HepG2 (cell line): ENCODE results near the gene DNAJC21. TPM values are rescaled to one million over a fixed set of nuclear protein-coding genes. Genes with fewer than 3 reads are reported as not detected.
A peak's percentile ranks its signal among the peaks of the same experiment; 100 is the strongest.

Source experiments
- ELF1 ChIP-seq: sonication (generic); formaldehyde crosslinking; IDR thresholded peaks from 2 replicates; pipeline ENCODE4 v1.4.0; 2020; ENCODE audit warnings: missing genetic modification reagents
- GFI1 ChIP-seq: sonication (generic); formaldehyde crosslinking; IDR thresholded peaks from 2 replicates; pipeline ENCODE4 v1.5.0; 2020; ENCODE audit warnings: missing genetic modification reagents, mild to moderate bottlenecking, borderline replicate concordance
- HNRNPLL ChIP-seq: fragments of 200-400 bp; formaldehyde crosslinking; IDR thresholded peaks from 2 replicates; pipeline ENCODE4 v1.6.1; 2017; ENCODE audit warnings: mild to moderate bottlenecking, low read depth, low read length; ENCODE audit not compliant: poor library complexity, severe bottlenecking
- KLF9 ChIP-seq: IDR thresholded peaks from 2 replicates; pipeline ENCODE4 v1.6.1; 2016; ENCODE audit warnings: low read depth
- NFKBIZ ChIP-seq: IDR thresholded peaks from 2 replicates; pipeline ENCODE4 v1.6.1; 2018; ENCODE audit warnings: missing genetic modification reagents, missing compliant biosample characterization
- POLR2AphosphoS5 ChIP-seq: IDR thresholded peaks from 2 replicates; pipeline ENCODE4 v1.6.1; 2012; ENCODE audit warnings: low read depth, low read length
- RAD51 ChIP-seq: fragments of 450-650 bp; IDR thresholded peaks from 2 replicates; pipeline ENCODE4 v1.6.1; 2016; ENCODE audit warnings: borderline replicate concordance
- SATB2 ChIP-seq: sonication (generic); formaldehyde crosslinking; IDR thresholded peaks from 2 replicates; pipeline ENCODE4 v1.5.0; 2020; ENCODE audit warnings: missing genetic modification reagents
- SNAI1 ChIP-seq: sonication (generic); formaldehyde crosslinking; IDR thresholded peaks from 2 replicates; pipeline ENCODE4 v1.5.0; 2020; ENCODE audit warnings: mild to moderate bottlenecking, missing genetic modification reagents, borderline replicate concordance
- SP5 ChIP-seq: IDR thresholded peaks from 2 replicates; pipeline ENCODE4 v1.6.1; 2016; ENCODE audit warnings: low read depth, borderline replicate concordance
- SRSF1 ChIP-seq: fragments of 200-400 bp; formaldehyde crosslinking; optimal IDR thresholded peaks from 2 replicates; pipeline ENCODE3; 2017; ENCODE audit warnings: mild to moderate bottlenecking, low read depth, low read length, moderate library complexity
- TARDBP ChIP-seq: sonication (generic); formaldehyde crosslinking; IDR thresholded peaks from 2 replicates; pipeline ENCODE4 v1.8.0; 2022; ENCODE audit warnings: mild to moderate bottlenecking, missing genetic modification reagents
- TBL1XR1 ChIP-seq: fragments of 150-350 bp; IDR thresholded peaks from 2 replicates; pipeline ENCODE4 v1.6.1; 2014; ENCODE audit warnings: borderline replicate concordance, low read length; ENCODE audit not compliant: partially characterized antibody
- TCF7 ChIP-seq: sonication (generic); IDR thresholded peaks from 2 replicates; pipeline ENCODE4 v1.6.1; 2016; ENCODE audit warnings: antibody characterized with exemption, low read depth
- U2AF2 ChIP-seq: fragments of 200-400 bp; formaldehyde crosslinking; IDR thresholded peaks from 2 replicates; pipeline ENCODE4 v1.6.1; 2017; ENCODE audit warnings: low read depth, mild to moderate bottlenecking, low read length
- ZFP1 ChIP-seq: IDR thresholded peaks from 2 replicates; pipeline ENCODE4 v1.6.1; 2016
- ZNF235 ChIP-seq: sonication (generic); formaldehyde crosslinking; IDR thresholded peaks from 2 replicates; pipeline ENCODE4 v1.8.1; 2023; ENCODE audit warnings: mild to moderate bottlenecking, missing genetic modification reagents, borderline replicate concordance
- ZNF34 ChIP-seq: sonication (generic); formaldehyde crosslinking; IDR thresholded peaks from 2 replicates; pipeline ENCODE4 v1.4.0; 2020; ENCODE audit warnings: mild to moderate bottlenecking, missing genetic modification reagents, borderline replicate concordance
- ZNF431 ChIP-seq: sonication (generic); formaldehyde crosslinking; IDR thresholded peaks from 2 replicates; pipeline ENCODE4 v1.9.0; 2022; ENCODE audit warnings: missing genetic modification reagents, low read depth, mild to moderate bottlenecking, borderline replicate concordance
- ZSCAN22 ChIP-seq: sonication (generic); formaldehyde crosslinking; IDR thresholded peaks from 2 replicates; pipeline ENCODE4 v1.4.0; 2020; ENCODE audit warnings: mild to moderate bottlenecking, missing genetic modification reagents
- ZSCAN29 ChIP-seq: sonication (generic); formaldehyde crosslinking; conservative IDR thresholded peaks from 2 replicates; pipeline ENCODE4 v1.4.0; 2020; ENCODE audit warnings: mild to moderate bottlenecking, missing genetic modification reagents
- ZSCAN31 ChIP-seq: sonication (generic); formaldehyde crosslinking; IDR thresholded peaks from 2 replicates; pipeline ENCODE4 v1.5.0; 2020; ENCODE audit warnings: low read depth, mild to moderate bottlenecking, missing genetic modification reagents
- polyA plus RNA-seq, 8 experiments: library from polyadenylated mRNA; depleted of rRNA in 3 of 8; stranded (reverse) in 7 of 8; unstranded in 1 of 8; fragments of >200 nt; fragmentation: Illumina TruSeq in 4 of 8; extraction: Trizol in 4 of 8; gene quantifications; 2 replicates each; pipeline versions ENCODE4 v1.2.1 to v1.2.3, GENCODE V29; 2011 to 2016; ENCODE audit warnings: low read depth in 4 of 8, missing spikeins in 1 of 8, mixed read lengths in 1 of 8; ENCODE audit not compliant: insufficient read depth in 1 of 8
- total RNA-seq, 5 experiments: library from RNA; depleted of rRNA; stranded (reverse); fragments of >200 nt; fragmentation: Illumina TruSeq; extraction: Trizol; gene quantifications; 2 replicates each; pipeline ENCODE4 v1.2.3, GENCODE V29; 2016; ENCODE audit warnings: low read depth in 1 of 5
- TF ChIP-seq, protein P1 (sequence below): sonication (generic); formaldehyde crosslinking; IDR thresholded peaks from 2 replicates; pipeline ENCODE4 v1.4.0; 2020; ENCODE audit warnings: missing genetic modification reagents, borderline replicate concordance
- TF ChIP-seq, protein P2 (sequence below): IDR thresholded peaks from 2 replicates; pipeline ENCODE4 v1.4.0; 2020; ENCODE audit warnings: mild to moderate bottlenecking, missing genetic modification reagents
- TF ChIP-seq, protein P3 (sequence below): sonication (generic); formaldehyde crosslinking; IDR thresholded peaks from 2 replicates; pipeline ENCODE4 v1.8.0; 2022; ENCODE audit warnings: missing genetic modification reagents, mild to moderate bottlenecking, borderline replicate concordance

DNAJC21 gene
- total and polyA plus RNA-seq, 2 of the 13 experiments (the other 11 are each of a cell fraction or from before 2014, with no cell fraction given): 10.9 to 41.6 TPM

DNA sequence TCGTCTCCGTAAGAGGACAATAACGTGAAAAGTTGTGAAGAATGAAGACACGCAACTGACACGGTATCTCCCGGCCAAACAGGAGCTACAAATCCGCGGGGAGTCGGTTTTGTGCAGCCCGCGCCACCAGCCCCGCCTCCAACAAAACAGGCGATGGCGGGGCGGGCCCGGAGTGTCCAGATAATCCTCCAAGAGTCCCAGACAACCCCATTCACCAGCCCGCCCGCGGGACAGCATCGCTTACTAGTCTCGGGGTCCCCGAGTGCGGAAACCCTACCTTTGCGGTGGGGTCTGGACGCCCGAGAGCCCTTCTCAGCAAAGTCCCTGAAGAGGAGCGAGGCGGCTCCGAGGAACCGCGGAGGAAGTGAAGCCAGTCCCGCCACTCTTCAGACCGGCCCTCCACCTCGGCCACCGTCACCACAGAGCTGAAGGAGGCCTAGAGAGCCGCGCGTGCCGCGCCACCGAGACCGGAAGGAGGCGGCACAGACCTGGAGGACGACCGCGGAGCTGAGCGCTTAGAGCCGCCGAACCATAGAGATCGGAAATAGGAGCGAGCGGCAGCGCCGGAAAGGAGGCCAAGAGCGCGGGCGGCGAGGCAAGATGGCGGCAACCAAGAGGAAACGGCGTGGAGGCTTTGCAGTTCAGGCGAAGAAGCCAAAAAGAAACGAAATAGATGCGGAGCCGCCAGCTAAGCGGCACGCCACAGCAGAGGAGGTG, 14.1 kb upstream of the DNAJC21 start, which contains the start of the genes BRIX1 and RAD1 (continued):
- TF ChIP-seq, protein P1, sequence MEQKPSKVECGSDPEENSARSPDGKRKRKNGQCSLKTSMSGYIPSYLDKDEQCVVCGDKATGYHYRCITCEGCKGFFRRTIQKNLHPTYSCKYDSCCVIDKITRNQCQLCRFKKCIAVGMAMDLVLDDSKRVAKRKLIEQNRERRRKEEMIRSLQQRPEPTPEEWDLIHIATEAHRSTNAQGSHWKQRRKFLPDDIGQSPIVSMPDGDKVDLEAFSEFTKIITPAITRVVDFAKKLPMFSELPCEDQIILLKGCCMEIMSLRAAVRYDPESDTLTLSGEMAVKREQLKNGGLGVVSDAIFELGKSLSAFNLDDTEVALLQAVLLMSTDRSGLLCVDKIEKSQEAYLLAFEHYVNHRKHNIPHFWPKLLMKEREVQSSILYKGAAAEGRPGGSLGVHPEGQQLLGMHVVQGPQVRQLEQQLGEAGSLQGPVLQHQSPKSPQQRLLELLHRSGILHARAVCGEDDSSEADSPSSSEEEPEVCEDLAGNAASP (CRISPR knock-in tag): peak; percentile 41; the same call in 1 of the 2 replicates
- TF ChIP-seq ZSCAN31 (0 out of 2 replicates have a peak, but pooled peaks have one; percentile 72), U2AF2 (no peak), ZNF34 (CRISPR knock-in tag) (peak; percentile 92; the same call in 1 of the 2 replicates), POLR2AphosphoS5 (peak; percentile 89), GFI1 (CRISPR knock-in tag) (0 out of 2 replicates have a peak, but pooled peaks have one; percentile 15), ZNF431 (peak; percentile 55), TARDBP (CRISPR knock-in tag) (peak; percentile 96), SATB2 (CRISPR knock-in tag) (no peak), ZNF235 (CRISPR knock-in tag) (peak; percentile 69; the same call in 1 of the 2 replicates), HNRNPLL (peak; percentile 72), ZSCAN22 (CRISPR knock-in tag) (0 out of 2 replicates have a peak, but pooled peaks have one; percentile 66), TCF7 (no peak), NFKBIZ (peak; percentile 51), KLF9 (CRISPR knock-in tag) (peak; percentile 43), ZFP1 (0 out of 2 replicates have a peak, but pooled peaks have one; percentile 15), SNAI1 (CRISPR knock-in tag) (peak; percentile 64; the same call in 1 of the 2 replicates), ELF1 (CRISPR knock-in tag) (peak; percentile 98), SRSF1 (peak; percentile 85), ZSCAN29 (CRISPR knock-in tag) (peak; percentile 56; the same call in 1 of the 2 replicates), SP5 (CRISPR knock-in tag) (peak; percentile 25; the same call in 1 of the 2 replicates), RAD51 (no peak), TBL1XR1 (peak; percentile 57)
- TF ChIP-seq, protein P2, sequence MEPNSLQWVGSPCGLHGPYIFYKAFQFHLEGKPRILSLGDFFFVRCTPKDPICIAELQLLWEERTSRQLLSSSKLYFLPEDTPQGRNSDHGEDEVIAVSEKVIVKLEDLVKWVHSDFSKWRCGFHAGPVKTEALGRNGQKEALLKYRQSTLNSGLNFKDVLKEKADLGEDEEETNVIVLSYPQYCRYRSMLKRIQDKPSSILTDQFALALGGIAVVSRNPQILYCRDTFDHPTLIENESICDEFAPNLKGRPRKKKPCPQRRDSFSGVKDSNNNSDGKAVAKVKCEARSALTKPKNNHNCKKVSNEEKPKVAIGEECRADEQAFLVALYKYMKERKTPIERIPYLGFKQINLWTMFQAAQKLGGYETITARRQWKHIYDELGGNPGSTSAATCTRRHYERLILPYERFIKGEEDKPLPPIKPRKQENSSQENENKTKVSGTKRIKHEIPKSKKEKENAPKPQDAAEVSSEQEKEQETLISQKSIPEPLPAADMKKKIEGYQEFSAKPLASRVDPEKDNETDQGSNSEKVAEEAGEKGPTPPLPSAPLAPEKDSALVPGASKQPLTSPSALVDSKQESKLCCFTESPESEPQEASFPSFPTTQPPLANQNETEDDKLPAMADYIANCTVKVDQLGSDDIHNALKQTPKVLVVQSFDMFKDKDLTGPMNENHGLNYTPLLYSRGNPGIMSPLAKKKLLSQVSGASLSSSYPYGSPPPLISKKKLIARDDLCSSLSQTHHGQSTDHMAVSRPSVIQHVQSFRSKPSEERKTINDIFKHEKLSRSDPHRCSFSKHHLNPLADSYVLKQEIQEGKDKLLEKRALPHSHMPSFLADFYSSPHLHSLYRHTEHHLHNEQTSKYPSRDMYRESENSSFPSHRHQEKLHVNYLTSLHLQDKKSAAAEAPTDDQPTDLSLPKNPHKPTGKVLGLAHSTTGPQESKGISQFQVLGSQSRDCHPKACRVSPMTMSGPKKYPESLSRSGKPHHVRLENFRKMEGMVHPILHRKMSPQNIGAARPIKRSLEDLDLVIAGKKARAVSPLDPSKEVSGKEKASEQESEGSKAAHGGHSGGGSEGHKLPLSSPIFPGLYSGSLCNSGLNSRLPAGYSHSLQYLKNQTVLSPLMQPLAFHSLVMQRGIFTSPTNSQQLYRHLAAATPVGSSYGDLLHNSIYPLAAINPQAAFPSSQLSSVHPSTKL (CRISPR knock-in tag): peak; percentile 64; the same call in 1 of the 2 replicates
- TF ChIP-seq, protein P3, sequence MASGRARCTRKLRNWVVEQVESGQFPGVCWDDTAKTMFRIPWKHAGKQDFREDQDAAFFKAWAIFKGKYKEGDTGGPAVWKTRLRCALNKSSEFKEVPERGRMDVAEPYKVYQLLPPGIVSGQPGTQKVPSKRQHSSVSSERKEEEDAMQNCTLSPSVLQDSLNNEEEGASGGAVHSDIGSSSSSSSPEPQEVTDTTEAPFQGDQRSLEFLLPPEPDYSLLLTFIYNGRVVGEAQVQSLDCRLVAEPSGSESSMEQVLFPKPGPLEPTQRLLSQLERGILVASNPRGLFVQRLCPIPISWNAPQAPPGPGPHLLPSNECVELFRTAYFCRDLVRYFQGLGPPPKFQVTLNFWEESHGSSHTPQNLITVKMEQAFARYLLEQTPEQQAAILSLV (CRISPR knock-in tag): 0 out of 2 replicates have a peak, but pooled peaks have one; percentile 75
